Lower lobe of right lung (tissue), 2 donors: Measurements from ENCODE around the gene ETNPPL. TPM values are rescaled to one million over a fixed set of nuclear protein-coding genes. Genes with fewer than 3 reads are reported as not detected.

Experiments used
- ATAC-seq, 2 donors: fragments of 200-7000 bp; cut with Tn5 transposase; one replicate each; pipeline ENCODE4 v1.9.1; 2020 to 2022; ENCODE audit warnings: mild to moderate bottlenecking in 2 of 2, moderate library complexity in 2 of 2
- DNase-seq: peaks from one replicate; pipeline ENCODE4 v3.0.0-alpha.2; 2020
- H3K27ac ChIP-seq: fragments of 200-600 bp; one replicate; pipeline ENCODE4 v1.8.0; 2022
- H3K27me3 ChIP-seq: fragments of 200-600 bp; one replicate; pipeline ENCODE4 v1.8.0; 2022; ENCODE audit warnings: low read depth
- H3K36me3 ChIP-seq: fragments of 200-600 bp; one replicate; pipeline ENCODE4 v1.8.0; 2022; ENCODE audit warnings: mild to moderate bottlenecking
- H3K4me1 ChIP-seq: fragments of 200-600 bp; one replicate; pipeline ENCODE4 v1.8.0; 2022
- H3K4me3 ChIP-seq: fragments of 200-600 bp; one replicate; pipeline ENCODE4 v1.8.0; 2022; ENCODE audit warnings: mild to moderate bottlenecking
- H3K9me3 ChIP-seq: fragments of 200-600 bp; one replicate; pipeline ENCODE4 v1.8.0; 2022
- CTCF ChIP-seq: fragments of 200-600 bp; IDR thresholded peaks from one replicate; pipeline ENCODE4 v1.8.0; 2022; ENCODE audit warnings: antibody characterized with exemption, mild to moderate bottlenecking
- intact Hi-C: fragments of 100-400 bp; cut with DNase I; formaldehyde crosslinking; loops from one replicate; pipeline ENCODE4 v1.11.0; 2022
- total RNA-seq: library from RNA; stranded (reverse); fragmentation: NEBNext Ultra II Directional; extraction: Animal tissue kit (Norgen Biotek cat#: 25700); gene quantifications from one replicate; pipeline ENCODE4 v1.2.1, GENCODE V29; 2021
- donor health status: DM: no; HTN: yes; CAD: no; lungs with severe emphysema.

Gene ETNPPL
- total RNA-seq, 1 donor from 2014 or later, result not detected

GRCh38 chr4:108744307-108744706, 18.5 kb downstream of the ETNPPL start:
- intact Hi-C loops, result no loop called here
- ATAC-seq, result no peak
- H3K27me3 ChIP-seq, result no peaks in the 10 kb centered on the region
- H3K27ac ChIP-seq, result no peak overlapping the region
- no peaks in the 10 kb centered on the region for H3K4me1 ChIP-seq
- no peaks in the 10 kb centered on the region for H3K36me3 ChIP-seq
- no peak for DNase-seq
- no peak for TF ChIP-seq CTCF
- no peaks in the 10 kb centered on the region for H3K9me3 ChIP-seq
- H3K4me3 ChIP-seq, result no peak overlapping the region

GRCh38 chr4:108742451-108743420, 20.1 kb downstream of the ETNPPL start:
- no peak overlapping the region for H3K27ac ChIP-seq
- no peaks in the 10 kb centered on the region for H3K27me3 ChIP-seq
- no peaks in the 10 kb centered on the region for H3K36me3 ChIP-seq
- H3K4me1 ChIP-seq, result no peaks in the 10 kb centered on the region
- intact Hi-C loops, result no loop called here
- ATAC-seq (no peak), DNase-seq (no peak)
- H3K9me3 ChIP-seq, result no peaks in the 10 kb centered on the region
- no peak for TF ChIP-seq CTCF
- H3K4me3 ChIP-seq, result no peak overlapping the region

GRCh38 chr4:108738003-108738706, 24.7 kb downstream of the ETNPPL start:
- H3K36me3 ChIP-seq, result no peaks in the 10 kb centered on the region
- no peak overlapping the region for H3K4me3 ChIP-seq
- H3K27ac ChIP-seq, result no peak overlapping the region
- TF ChIP-seq CTCF, result no peak
- H3K4me1 ChIP-seq, result no peaks in the 10 kb centered on the region
- intact Hi-C loops, result no loop called here
- ATAC-seq, result no peak
- peaks cover 5% of the 10 kb centered on the region for H3K27me3 ChIP-seq
- H3K9me3 ChIP-seq, result no peaks in the 10 kb centered on the region
- DNase-seq, result no peak

GRCh38 chr4:108731006-108731405, 31.8 kb downstream of the ETNPPL start:
- Histone ChIP-seq H3K4me3 (no peak overlapping the region), H3K4me1 (no peaks in the 10 kb centered on the region), H3K27me3 (peaks cover 5% of the 10 kb centered on the region), H3K27ac (no peak overlapping the region), H3K36me3 (no peaks in the 10 kb centered on the region), H3K9me3 (no peaks in the 10 kb centered on the region)
- intact Hi-C loops, result no loop called here
- ATAC-seq (no peak), DNase-seq (no peak)
- no peak for TF ChIP-seq CTCF

- no peaks in the 10 kb centered on the region for H3K36me3 ChIP-seq
- H3K27me3 ChIP-seq, result peaks cover 5% of the 10 kb centered on the region
- H3K4me3 ChIP-seq, result no peak overlapping the region
- H3K9me3 ChIP-seq, result no peaks in the 10 kb centered on the region
- H3K4me1 ChIP-seq, result no peaks in the 10 kb centered on the region
- no peak for DNase-seq
- no peak for ATAC-seq
- H3K27ac ChIP-seq, result no peak overlapping the region
- TF ChIP-seq CTCF, result no peak
- intact Hi-C loops, result no loop called here
Observed at GRCh38 chr4:108730579-108730978, 32.3 kb downstream of the ETNPPL start.
